ENCODE results near the gene CYRIA.

Gene CYRIA

GRCh38 chr2:16635791-16636699 is 29.6 kb downstream of the CYRIA start:
- Histone ChIP-seq H2AK5ac (ENCODE audit: low read length) (no peak overlapping the region), H4K91ac (ENCODE audit: low read depth, low read length) (peak overlapping the region; percentile 25), H3K23ac (ENCODE audit: low read length) (no peak overlapping the region), H3K4me1 (ENCODE audit: control insufficient read depth in 1 of 2, insufficient read depth in 2 of 2, low read length in 2 of 2) (peaks cover 14 to 18% of the 10 kb centered on the region in 2 experiments), H2AFZ (ENCODE audit: insufficient read depth, low read length, poor library complexity) (no peak overlapping the region), H3K79me2 (ENCODE audit: control insufficient read depth, insufficient read depth, low read length, poor library complexity) (peaks cover 3% of the 10 kb centered on the region), H3K79me1 (ENCODE audit: low read length) (peaks cover 7% of the 10 kb centered on the region), H3K27me3 (ENCODE audit: insufficient read depth, low read length) (no peaks in the 10 kb centered on the region), H2BK120ac (ENCODE audit: insufficient read depth, low read length, poor library complexity) (peak overlapping the region; percentile 39), H2BK5ac (ENCODE audit: low read depth, low read length, poor library complexity) (no peak overlapping the region), H3K14ac (ENCODE audit: low read length) (no peak overlapping the region), H3K4me3 (ENCODE audit: low read depth, low read length) (no peak overlapping the region), H3K18ac (ENCODE audit: low read length) (no peak overlapping the region), H2BK12ac (ENCODE audit: low read length) (no peak overlapping the region), H3K27ac (ENCODE audit: low read depth, low read length) (peak overlapping the region; percentile 40), H3K9ac (ENCODE audit: low read length) (no peak overlapping the region), H3K9me3 (ENCODE audit: insufficient read depth, low read depth, low read length) (no peaks in the 10 kb centered on the region), H3K4me2 (ENCODE audit: low read length) (no peak overlapping the region), H4K8ac (ENCODE audit: low read depth, low read length) (no peak overlapping the region), H4K12ac (ENCODE audit: low read depth, low read length) (no peak overlapping the region), H3K4ac (ENCODE audit: low read depth, low read length) (no peak overlapping the region), H3K36me3 (ENCODE audit: control insufficient read depth in 1 of 2, insufficient read depth in 2 of 2, low read length in 2 of 2) (peaks cover 4 to 7% of the 10 kb centered on the region in 2 experiments)
- peak in 1 of 2 donors; percentile 37 for DNase-seq
- no CpG with 5 or more reads among the region's 15 CpGs for WGBS (ENCODE audit: extremely low coverage, insufficient coverage, insufficient read length)

DNA sequence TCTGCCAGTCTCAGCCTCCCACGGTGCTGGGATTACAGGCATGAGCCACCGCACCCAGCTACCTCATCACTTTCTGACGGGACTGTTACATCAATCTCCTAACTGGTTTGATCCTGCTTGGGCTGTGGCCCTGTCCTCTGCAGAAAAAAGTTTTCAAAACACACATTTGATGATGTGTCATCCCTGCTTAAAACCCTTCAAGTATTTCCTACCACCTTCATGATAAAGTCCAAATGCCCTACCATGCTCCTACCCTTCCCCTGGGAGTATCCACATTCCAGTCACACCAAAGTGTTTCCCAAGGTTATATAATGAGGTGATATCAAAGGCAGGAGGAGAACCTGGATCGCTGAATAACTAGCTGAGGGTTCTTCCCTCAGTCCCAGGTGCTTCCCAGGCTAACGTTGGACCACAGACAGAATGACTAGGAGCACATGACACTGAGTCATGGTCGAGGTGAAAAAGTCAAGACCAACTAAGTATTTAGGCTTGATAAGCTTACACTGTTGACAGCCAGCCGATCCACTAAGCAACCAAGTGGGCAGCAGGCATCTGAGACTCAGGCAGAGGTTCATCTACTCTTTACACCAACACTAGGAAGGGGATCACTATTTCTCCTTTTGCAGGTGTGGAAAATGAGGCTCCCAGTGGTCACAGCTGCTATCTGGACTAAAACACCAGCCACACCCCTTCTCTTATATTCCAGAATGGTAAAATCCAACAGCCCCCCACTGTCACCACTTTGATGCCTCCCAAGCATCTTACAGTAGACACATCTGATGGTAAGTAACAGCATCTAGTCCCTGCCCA is 31.8 kb downstream of the CYRIA start:
- Histone ChIP-seq H3K4me3 (ENCODE audit: low read depth, low read length) (no peak overlapping the region), H3K18ac (ENCODE audit: low read length) (no peak overlapping the region), H2BK5ac (ENCODE audit: low read depth, low read length, poor library complexity) (no peak overlapping the region), H2BK120ac (ENCODE audit: insufficient read depth, low read length, poor library complexity) (no peak overlapping the region), H3K27ac (ENCODE audit: low read depth, low read length) (no peak overlapping the region), H3K14ac (ENCODE audit: low read length) (no peak overlapping the region), H4K12ac (ENCODE audit: low read depth, low read length) (no peak overlapping the region), H2AFZ (ENCODE audit: insufficient read depth, low read length, poor library complexity) (no peak overlapping the region), H3K4ac (ENCODE audit: low read depth, low read length) (no peak overlapping the region), H3K23ac (ENCODE audit: low read length) (no peak overlapping the region), H4K8ac (ENCODE audit: low read depth, low read length) (no peak overlapping the region), H4K91ac (ENCODE audit: low read depth, low read length) (no peak overlapping the region), H2BK12ac (ENCODE audit: low read length) (no peak overlapping the region), H3K4me2 (ENCODE audit: low read length) (no peak overlapping the region), H3K79me1 (ENCODE audit: low read length) (peaks cover 4% of the 10 kb centered on the region), H3K4me1 (ENCODE audit: control insufficient read depth in 1 of 2, insufficient read depth in 2 of 2, low read length in 2 of 2) (peaks cover 8 to 15% of the 10 kb centered on the region in 2 experiments), H3K9me3 (ENCODE audit: insufficient read depth, low read depth, low read length) (no peaks in the 10 kb centered on the region), H2AK5ac (ENCODE audit: low read length) (no peak overlapping the region), H3K27me3 (ENCODE audit: insufficient read depth, low read length) (no peaks in the 10 kb centered on the region), H3K79me2 (ENCODE audit: control insufficient read depth, insufficient read depth, low read length, poor library complexity) (peaks cover 2% of the 10 kb centered on the region), H3K9ac (ENCODE audit: low read length) (no peak overlapping the region), H3K36me3 (ENCODE audit: control insufficient read depth in 1 of 2, insufficient read depth in 2 of 2, low read length in 2 of 2) (peaks cover 0 to 2% of the 10 kb centered on the region in 2 experiments)
- DNase-seq, result peak; percentile 88 to 91
- no CpG with 5 or more reads among the region's 7 CpGs for WGBS (ENCODE audit: extremely low coverage, insufficient coverage, insufficient read length)

GRCh38 chr2:16632598-16632997 is 33.0 kb downstream of the CYRIA start:
- Histone ChIP-seq H2AFZ (ENCODE audit: insufficient read depth, low read length, poor library complexity) (no peak overlapping the region), H3K27me3 (ENCODE audit: insufficient read depth, low read length) (no peaks in the 10 kb centered on the region), H3K27ac (ENCODE audit: low read depth, low read length) (no peak overlapping the region), H3K36me3 (ENCODE audit: control insufficient read depth in 1 of 2, insufficient read depth in 2 of 2, low read length in 2 of 2) (peaks cover 0 to 3% of the 10 kb centered on the region in 2 experiments), H3K4ac (ENCODE audit: low read depth, low read length) (no peak overlapping the region), H3K9ac (ENCODE audit: low read length) (no peak overlapping the region), H3K79me2 (ENCODE audit: control insufficient read depth, insufficient read depth, low read length, poor library complexity) (peaks cover 3% of the 10 kb centered on the region), H3K23ac (ENCODE audit: low read length) (no peak overlapping the region), H4K8ac (ENCODE audit: low read depth, low read length) (no peak overlapping the region), H2BK5ac (ENCODE audit: low read depth, low read length, poor library complexity) (no peak overlapping the region), H4K12ac (ENCODE audit: low read depth, low read length) (no peak overlapping the region), H3K9me3 (ENCODE audit: insufficient read depth, low read depth, low read length) (no peaks in the 10 kb centered on the region), H3K18ac (ENCODE audit: low read length) (no peak overlapping the region), H2AK5ac (ENCODE audit: low read length) (no peak overlapping the region), H3K4me3 (ENCODE audit: low read depth, low read length) (no peak overlapping the region), H4K91ac (ENCODE audit: low read depth, low read length) (no peak overlapping the region), H2BK120ac (ENCODE audit: insufficient read depth, low read length, poor library complexity) (no peak overlapping the region), H3K79me1 (ENCODE audit: low read length) (peaks cover 4% of the 10 kb centered on the region), H3K4me2 (ENCODE audit: low read length) (no peak overlapping the region), H3K14ac (ENCODE audit: low read length) (no peak overlapping the region), H2BK12ac (ENCODE audit: low read length) (no peak overlapping the region), H3K4me1 (ENCODE audit: control insufficient read depth in 1 of 2, insufficient read depth in 2 of 2, low read length in 2 of 2) (peaks cover 8 to 15% of the 10 kb centered on the region in 2 experiments)
- DNase-seq, result no peak
- WGBS (ENCODE audit: extremely low coverage, insufficient coverage, insufficient read length), result no CpG with 5 or more reads among the region's 7 CpGs

GRCh38 chr2:16630463-16630862 is 35.2 kb downstream of the CYRIA start:
- Histone ChIP-seq H3K14ac (ENCODE audit: low read length) (no peak overlapping the region), H3K4me2 (ENCODE audit: low read length) (no peak overlapping the region), H2AFZ (ENCODE audit: insufficient read depth, low read length, poor library complexity) (no peak overlapping the region), H3K27ac (ENCODE audit: low read depth, low read length) (no peak overlapping the region), H3K4me1 (ENCODE audit: control insufficient read depth in 1 of 2, insufficient read depth in 2 of 2, low read length in 2 of 2) (peaks cover 5 to 7% of the 10 kb centered on the region in 2 experiments), H2AK5ac (ENCODE audit: low read length) (no peak overlapping the region), H4K12ac (ENCODE audit: low read depth, low read length) (no peak overlapping the region), H3K4ac (ENCODE audit: low read depth, low read length) (no peak overlapping the region), H4K8ac (ENCODE audit: low read depth, low read length) (no peak overlapping the region), H3K36me3 (ENCODE audit: control insufficient read depth in 1 of 2, insufficient read depth in 2 of 2, low read length in 2 of 2) (peaks cover 0 to 3% of the 10 kb centered on the region in 2 experiments), H2BK120ac (ENCODE audit: insufficient read depth, low read length, poor library complexity) (no peak overlapping the region), H3K23ac (ENCODE audit: low read length) (no peak overlapping the region), H3K9me3 (ENCODE audit: insufficient read depth, low read depth, low read length) (no peaks in the 10 kb centered on the region), H3K9ac (ENCODE audit: low read length) (no peak overlapping the region), H3K79me2 (ENCODE audit: control insufficient read depth, insufficient read depth, low read length, poor library complexity) (peaks cover 3% of the 10 kb centered on the region), H2BK12ac (ENCODE audit: low read length) (no peak overlapping the region), H3K18ac (ENCODE audit: low read length) (no peak overlapping the region), H4K91ac (ENCODE audit: low read depth, low read length) (no peak overlapping the region), H2BK5ac (ENCODE audit: low read depth, low read length, poor library complexity) (no peak overlapping the region), H3K4me3 (ENCODE audit: low read depth, low read length) (no peak overlapping the region), H3K79me1 (ENCODE audit: low read length) (peaks cover 5% of the 10 kb centered on the region), H3K27me3 (ENCODE audit: insufficient read depth, low read length) (no peaks in the 10 kb centered on the region)
- no CpG with 5 or more reads among the region's 3 CpGs for WGBS (ENCODE audit: extremely low coverage, insufficient coverage, insufficient read length)
- DNase-seq, result no peak
